GM10248 (cell line): ENCODE results near the gene B9D2.

Experiments used
- CTCF ChIA-PET: fragments of 300-600 bp; sonication (Branson Sonifier 250); formaldehyde crosslinking; extraction: SDS; loops from one replicate; lab custom pipeline; 2021; ENCODE audit warnings: antibody characterized with exemption; lab: Yijun Ruan, JAX
- POLR2A ChIA-PET: fragments of 350-650 bp; sonication (Branson Sonifier 250); formaldehyde crosslinking; extraction: SDS; loops from one replicate; lab custom pipeline; 2020; ENCODE audit warnings: antibody characterized with exemption; lab: Yijun Ruan, JAX
- DNase-seq: peaks from one replicate; pipeline ENCODE4 v3.0.0; 2012; ENCODE audit errors: extremely low spot score
- TF ChIP-seq, protein P1 (sequence below): IDR thresholded peaks from 2 replicates; pipeline ENCODE4 v1.5.1; 2012; ENCODE audit warnings: mild to moderate bottlenecking, low read depth; ENCODE audit errors: extremely low read depth, missing control alignments, control extremely low read depth

Gene B9D2

DNA sequence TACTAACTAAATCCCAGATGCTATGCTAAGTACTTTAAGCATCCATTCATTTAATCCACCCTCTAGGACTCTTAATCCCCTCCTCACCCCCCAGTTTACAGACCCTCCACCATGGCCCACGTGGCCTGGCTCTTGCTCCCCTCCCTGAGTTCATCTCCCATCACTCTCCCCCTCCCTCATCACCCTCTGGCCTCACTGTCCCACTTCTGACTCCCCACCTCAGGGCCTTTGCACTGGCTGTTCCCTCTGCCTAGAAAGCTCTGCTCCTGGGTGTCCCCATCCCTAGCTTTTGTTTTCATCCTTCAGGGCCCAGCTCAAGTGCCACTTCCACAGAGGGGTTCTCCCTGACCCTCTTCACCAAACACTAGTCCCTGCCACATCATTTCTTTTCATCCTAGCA is 4.2 kb downstream of the B9D2 start:
- ChIA-PET CTCF (interaction anchor here (1.5 kb wide), 1 partner anchor 8 kb away, joined by 5 read pairs; no protein-coding TSS in a partner anchor), POLR2A (no interaction called here)
- TF ChIP-seq, protein P1, sequence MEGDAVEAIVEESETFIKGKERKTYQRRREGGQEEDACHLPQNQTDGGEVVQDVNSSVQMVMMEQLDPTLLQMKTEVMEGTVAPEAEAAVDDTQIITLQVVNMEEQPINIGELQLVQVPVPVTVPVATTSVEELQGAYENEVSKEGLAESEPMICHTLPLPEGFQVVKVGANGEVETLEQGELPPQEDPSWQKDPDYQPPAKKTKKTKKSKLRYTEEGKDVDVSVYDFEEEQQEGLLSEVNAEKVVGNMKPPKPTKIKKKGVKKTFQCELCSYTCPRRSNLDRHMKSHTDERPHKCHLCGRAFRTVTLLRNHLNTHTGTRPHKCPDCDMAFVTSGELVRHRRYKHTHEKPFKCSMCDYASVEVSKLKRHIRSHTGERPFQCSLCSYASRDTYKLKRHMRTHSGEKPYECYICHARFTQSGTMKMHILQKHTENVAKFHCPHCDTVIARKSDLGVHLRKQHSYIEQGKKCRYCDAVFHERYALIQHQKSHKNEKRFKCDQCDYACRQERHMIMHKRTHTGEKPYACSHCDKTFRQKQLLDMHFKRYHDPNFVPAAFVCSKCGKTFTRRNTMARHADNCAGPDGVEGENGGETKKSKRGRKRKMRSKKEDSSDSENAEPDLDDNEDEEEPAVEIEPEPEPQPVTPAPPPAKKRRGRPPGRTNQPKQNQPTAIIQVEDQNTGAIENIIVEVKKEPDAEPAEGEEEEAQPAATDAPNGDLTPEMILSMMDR = no peak
- DNase-seq = no peak

GRCh38 chr19:41357746-41358145 is 6.2 kb downstream of the B9D2 start:
- ChIA-PET CTCF (interaction anchor here (1.2 to 1.9 kb wide), 2 partner anchors 30 to 94 kb away, joined by 3 to 7 read pairs; partner anchors contain the start of gene HNRNPUL1), POLR2A (no interaction called here)
- no peak for DNase-seq
- TF ChIP-seq, protein P1 = no peak

GRCh38 chr19:41356984-41357739 is 6.8 kb downstream of the B9D2 start:
- CTCF ChIA-PET = interaction anchor here (1.9 to 6.7 kb wide), 2 partner anchors 7 to 29 kb away, joined by 7 to 68 read pairs; partner anchors contain the start of gene B9D2
- TF ChIP-seq, protein P1 = no peak
- DNase-seq = no peak
- POLR2A ChIA-PET = interaction anchor here (0.6 kb wide), 1 partner anchor 629 kb away, joined by 3 read pairs; no protein-coding TSS in a partner anchor

DNA sequence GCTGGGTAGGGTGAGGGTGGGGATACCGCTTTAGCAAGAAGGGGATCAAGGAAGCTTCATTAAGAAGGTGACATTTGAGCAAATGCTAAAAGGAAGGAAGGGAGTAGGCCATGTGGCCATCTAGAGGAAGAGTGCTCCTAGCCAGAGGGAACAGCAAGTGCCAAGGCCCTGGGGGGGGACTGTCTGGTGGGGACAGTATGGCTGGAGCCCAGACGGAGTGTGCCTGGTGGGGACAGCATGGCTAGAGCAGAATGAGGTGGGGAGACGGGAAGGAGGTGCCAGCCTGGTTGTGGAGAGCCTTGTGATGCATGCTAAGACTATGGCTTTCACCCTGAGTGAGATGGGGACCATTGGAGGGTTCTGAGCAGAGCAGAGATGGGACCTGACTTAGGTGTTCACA is 8.1 kb downstream of the B9D2 start:
- TF ChIP-seq, protein P1 = no peak
- no peak for DNase-seq
- CTCF ChIA-PET = interaction anchor here (0.8 to 6.7 kb wide), 5 partner anchors 8 to 47 kb away, joined by 3 to 68 read pairs (median 3); partner anchors contain the start of gene B9D2
- POLR2A ChIA-PET = interaction anchor here (0.8 to 1.2 kb wide), 2 partner anchors 8 to 85 kb away, joined by 4 read pairs; partner anchors contain the start of gene B9D2

- ChIA-PET CTCF (interaction anchor here (0.8 to 6.7 kb wide), 8 partner anchors 9 to 57 kb away, joined by 3 to 68 read pairs (median 3); partner anchors contain the start of gene B9D2), POLR2A (interaction anchor here (1.2 kb wide), 1 partner anchor 9 kb away, joined by 4 read pairs; the partner anchor contains the start of gene B9D2)
- TF ChIP-seq, protein P1 = no peak
- no peak for DNase-seq
These were observed 8.9 kb downstream of the B9D2 start for GRCh38 chr19:41355035-41355434.

- ChIA-PET POLR2A (no interaction called here), CTCF (interaction anchor here (0.9 to 6.7 kb wide), 5 partner anchors 8 to 56 kb away, joined by 3 to 68 read pairs (median 3); partner anchors contain the start of gene B9D2)
- TF ChIP-seq, protein P1 = no peak
- no peak for DNase-seq
These were observed 9.5 kb downstream of the B9D2 start for GRCh38 chr19:41354343-41354953.
